WTC11 (cell line): ENCODE measurements around the gene NRDC. TPM values are rescaled to one million over a fixed set of nuclear protein-coding genes. Genes with fewer than 3 reads are reported as not detected.

Experiments used
- ATAC-seq: fragments of 200-7000 bp; cut with Tn5 transposase; 2 replicates; pipeline ENCODE4 v1.10.0; 2021; ENCODE audit warnings: mild to moderate bottlenecking, moderate library complexity
- CTCF ChIA-PET: fragments of 300-600 bp; sonication (Branson Sonifier 250); formaldehyde crosslinking; loops from one replicate; lab custom pipeline; 2021; ENCODE audit warnings: antibody characterized with exemption; lab: Charles Lee
- POLR2A ChIA-PET: fragments of 350-600 bp; sonication (Branson Sonifier 250); formaldehyde crosslinking; loops from one replicate; lab custom pipeline; 2021; ENCODE audit warnings: antibody characterized with exemption; lab: Charles Lee
- DNase-seq: peaks from one replicate; pipeline ENCODE4 v3.0.0; 2021; ENCODE audit warnings: low spot score
- H3K27ac Mint-ChIP-seq: 2 replicates; pipeline ENCODE4 v1.8.0; 2021; ENCODE audit warnings: mixed read lengths
- H3K27me3 Mint-ChIP-seq: 2 replicates; pipeline ENCODE4 v1.8.0; 2021; ENCODE audit warnings: low read depth, mild to moderate bottlenecking, moderate library complexity, mixed read lengths
- H3K36me3 Mint-ChIP-seq: 2 replicates; pipeline ENCODE4 v1.8.0; 2021; ENCODE audit warnings: mixed read lengths
- H3K4me1 Mint-ChIP-seq: 2 replicates; pipeline ENCODE4 v1.8.0; 2022; ENCODE audit warnings: mixed read lengths
- H3K4me3 Mint-ChIP-seq: 2 replicates; pipeline ENCODE4 v1.8.0; 2021; ENCODE audit warnings: mild to moderate bottlenecking, moderate library complexity, mixed read lengths
- H3K9me3 Mint-ChIP-seq: 2 replicates; pipeline ENCODE4 v1.8.0; 2021; ENCODE audit warnings: mixed read lengths
- AR ChIP-seq: fragments of 250-450 bp; sonication (Bioruptor Pico); IDR thresholded peaks from 2 replicates; pipeline ENCODE4 v1.9.0; 2021; ENCODE audit warnings: mild to moderate bottlenecking
- FOXK1 ChIP-seq: sonication (generic); formaldehyde crosslinking; IDR thresholded peaks from 2 replicates; pipeline ENCODE4 v1.8.0; 2022; ENCODE audit warnings: mild to moderate bottlenecking, moderate library complexity, missing genetic modification reagents
- GABPB1 ChIP-seq: sonication (generic); formaldehyde crosslinking; IDR thresholded peaks from 2 replicates; pipeline ENCODE4 v1.8.1; 2023; ENCODE audit warnings: mild to moderate bottlenecking, missing genetic modification reagents
- GRHL2 ChIP-seq: fragments of 250-450 bp; sonication (Bioruptor Pico); IDR thresholded peaks from 2 replicates; pipeline ENCODE4 v1.8.0; 2022; ENCODE audit warnings: mild to moderate bottlenecking, moderate library complexity; ENCODE audit not compliant: insufficient replicate concordance, severe bottlenecking
- JAZF1 ChIP-seq: fragments of 250-450 bp; sonication (Bioruptor Pico); IDR thresholded peaks from 2 replicates; pipeline ENCODE4 v1.9.0; 2021; ENCODE audit warnings: moderate library complexity, mild to moderate bottlenecking, inconsistent platforms
- JUN ChIP-seq: sonication (generic); formaldehyde crosslinking; IDR thresholded peaks from 2 replicates; pipeline ENCODE4 v1.8.0; 2023; ENCODE audit warnings: mild to moderate bottlenecking, missing genetic modification reagents
- MAX ChIP-seq: sonication (generic); formaldehyde crosslinking; IDR thresholded peaks from 2 replicates; pipeline ENCODE4 v1.8.0; 2022; ENCODE audit warnings: mild to moderate bottlenecking, missing genetic modification reagents
- NFE2L1 ChIP-seq: sonication (generic); formaldehyde crosslinking; IDR thresholded peaks from 2 replicates; pipeline ENCODE4 v1.8.1; 2023; ENCODE audit warnings: missing genetic modification reagents
- NR2C2 ChIP-seq: sonication (generic); formaldehyde crosslinking; IDR thresholded peaks from 2 replicates; pipeline ENCODE4 v1.8.0; 2022; ENCODE audit warnings: mild to moderate bottlenecking, missing genetic modification reagents
- PRDM15 ChIP-seq: sonication (generic); formaldehyde crosslinking; IDR thresholded peaks from 2 replicates; pipeline ENCODE4 v1.8.0; 2022; ENCODE audit warnings: missing genetic modification reagents
- TCF7 ChIP-seq: sonication (generic); formaldehyde crosslinking; IDR thresholded peaks from 2 replicates; pipeline ENCODE4 v1.8.0; 2022; ENCODE audit warnings: mild to moderate bottlenecking, low read depth, missing genetic modification reagents, moderate library complexity
- ZMAT4 ChIP-seq: fragments of 250-450 bp; sonication (Bioruptor Pico); IDR thresholded peaks from 2 replicates; pipeline ENCODE4 v1.9.0; 2021; ENCODE audit warnings: mild to moderate bottlenecking
- ZNF219 ChIP-seq: sonication (generic); formaldehyde crosslinking; IDR thresholded peaks from 2 replicates; pipeline ENCODE4 v1.8.0; 2023; ENCODE audit warnings: missing genetic modification reagents, mild to moderate bottlenecking, borderline replicate concordance
- ZNF317 ChIP-seq: sonication (generic); formaldehyde crosslinking; IDR thresholded peaks from 2 replicates; pipeline ENCODE4 v1.8.1; 2023; ENCODE audit warnings: low read depth, mild to moderate bottlenecking, moderate library complexity, missing genetic modification reagents, borderline replicate concordance
- ZNF423 ChIP-seq: fragments of 250-450 bp; sonication (Bioruptor Pico); IDR thresholded peaks from 2 replicates; pipeline ENCODE4 v2.1.2; 2022; ENCODE audit warnings: mild to moderate bottlenecking, moderate library complexity
- total RNA-seq: library from RNA; stranded (reverse); gene quantifications from 3 replicates; pipeline ENCODE4 v1.2.3, GENCODE V29; 2021
- TF ChIP-seq, protein P1 (sequence below): fragments of 200-600 bp; IDR thresholded peaks from 2 replicates; pipeline ENCODE4 v1.8.0; 2022; ENCODE audit warnings: antibody characterized with exemption
- TF ChIP-seq, protein P2 (sequence below): sonication (generic); formaldehyde crosslinking; conservative IDR thresholded peaks from 2 replicates; pipeline ENCODE4 v1.8.1; 2022; ENCODE audit warnings: mild to moderate bottlenecking, missing genetic modification reagents
- TF ChIP-seq, protein P3 (sequence below): sonication (generic); formaldehyde crosslinking; IDR thresholded peaks from 2 replicates; pipeline ENCODE4 v1.8.1; 2023; ENCODE audit warnings: mild to moderate bottlenecking, missing genetic modification reagents
- TF ChIP-seq, protein P4 (sequence below): sonication (generic); formaldehyde crosslinking; IDR thresholded peaks from 2 replicates; pipeline ENCODE4 v1.8.1; 2023; ENCODE audit warnings: mild to moderate bottlenecking, moderate library complexity, missing genetic modification reagents
- TF ChIP-seq, protein P5 (sequence below): sonication (generic); formaldehyde crosslinking; IDR thresholded peaks from 2 replicates; pipeline ENCODE4 v1.8.0; 2023; ENCODE audit warnings: mild to moderate bottlenecking, missing genetic modification reagents

The NRDC gene
- total RNA-seq, 1 experiment from 2014 or later, result 201 TPM

DNA sequence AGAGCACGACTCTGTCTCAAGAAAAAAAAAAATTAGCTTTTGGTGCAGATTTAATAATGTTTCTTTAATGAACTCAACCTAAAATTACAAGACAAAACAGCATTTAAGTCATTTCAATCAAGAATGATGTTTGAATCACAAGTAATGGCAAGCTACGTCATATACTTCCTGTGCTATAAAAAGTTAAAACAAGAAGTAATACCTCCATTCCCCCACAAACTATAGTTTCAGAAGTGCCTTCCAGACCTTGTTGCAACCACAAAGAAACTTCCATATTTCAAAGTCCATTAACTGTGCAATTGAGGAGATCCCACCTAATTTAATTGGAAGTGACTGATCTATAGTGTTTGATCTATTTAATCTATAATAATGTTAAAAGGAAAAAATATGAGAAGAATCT lies 15.1 kb downstream of the NRDC start:
- ChIA-PET CTCF (no interaction called here), POLR2A (no interaction called here)
- no peak for TF ChIP-seq ZMAT4 (CRISPR knock-in tag)
- TF ChIP-seq JUN (CRISPR knock-in tag), result no peak
- TF ChIP-seq, protein P1, sequence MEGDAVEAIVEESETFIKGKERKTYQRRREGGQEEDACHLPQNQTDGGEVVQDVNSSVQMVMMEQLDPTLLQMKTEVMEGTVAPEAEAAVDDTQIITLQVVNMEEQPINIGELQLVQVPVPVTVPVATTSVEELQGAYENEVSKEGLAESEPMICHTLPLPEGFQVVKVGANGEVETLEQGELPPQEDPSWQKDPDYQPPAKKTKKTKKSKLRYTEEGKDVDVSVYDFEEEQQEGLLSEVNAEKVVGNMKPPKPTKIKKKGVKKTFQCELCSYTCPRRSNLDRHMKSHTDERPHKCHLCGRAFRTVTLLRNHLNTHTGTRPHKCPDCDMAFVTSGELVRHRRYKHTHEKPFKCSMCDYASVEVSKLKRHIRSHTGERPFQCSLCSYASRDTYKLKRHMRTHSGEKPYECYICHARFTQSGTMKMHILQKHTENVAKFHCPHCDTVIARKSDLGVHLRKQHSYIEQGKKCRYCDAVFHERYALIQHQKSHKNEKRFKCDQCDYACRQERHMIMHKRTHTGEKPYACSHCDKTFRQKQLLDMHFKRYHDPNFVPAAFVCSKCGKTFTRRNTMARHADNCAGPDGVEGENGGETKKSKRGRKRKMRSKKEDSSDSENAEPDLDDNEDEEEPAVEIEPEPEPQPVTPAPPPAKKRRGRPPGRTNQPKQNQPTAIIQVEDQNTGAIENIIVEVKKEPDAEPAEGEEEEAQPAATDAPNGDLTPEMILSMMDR, result no peak
- TF ChIP-seq ZNF317, result no peak
- TF ChIP-seq NR2C2 (CRISPR knock-in tag), result no peak
- TF ChIP-seq, protein P2, sequence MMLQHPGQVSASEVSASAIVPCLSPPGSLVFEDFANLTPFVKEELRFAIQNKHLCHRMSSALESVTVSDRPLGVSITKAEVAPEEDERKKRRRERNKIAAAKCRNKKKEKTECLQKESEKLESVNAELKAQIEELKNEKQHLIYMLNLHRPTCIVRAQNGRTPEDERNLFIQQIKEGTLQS (CRISPR knock-in tag), result no peak
- no peak for TF ChIP-seq ZNF219 (CRISPR knock-in tag)
- no peak for TF ChIP-seq NFE2L1
- TF ChIP-seq GRHL2 (CRISPR knock-in tag), result no peak
- no peak for TF ChIP-seq AR
- TF ChIP-seq, protein P3, sequence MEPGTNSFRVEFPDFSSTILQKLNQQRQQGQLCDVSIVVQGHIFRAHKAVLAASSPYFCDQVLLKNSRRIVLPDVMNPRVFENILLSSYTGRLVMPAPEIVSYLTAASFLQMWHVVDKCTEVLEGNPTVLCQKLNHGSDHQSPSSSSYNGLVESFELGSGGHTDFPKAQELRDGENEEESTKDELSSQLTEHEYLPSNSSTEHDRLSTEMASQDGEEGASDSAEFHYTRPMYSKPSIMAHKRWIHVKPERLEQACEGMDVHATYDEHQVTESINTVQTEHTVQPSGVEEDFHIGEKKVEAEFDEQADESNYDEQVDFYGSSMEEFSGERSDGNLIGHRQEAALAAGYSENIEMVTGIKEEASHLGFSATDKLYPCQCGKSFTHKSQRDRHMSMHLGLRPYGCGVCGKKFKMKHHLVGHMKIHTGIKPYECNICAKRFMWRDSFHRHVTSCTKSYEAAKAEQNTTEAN (CRISPR knock-in tag), result no peak
- TF ChIP-seq PRDM15 (CRISPR knock-in tag), result no peak
- TF ChIP-seq ZNF423 (CRISPR knock-in tag), result no peak
- TF ChIP-seq, protein P4, sequence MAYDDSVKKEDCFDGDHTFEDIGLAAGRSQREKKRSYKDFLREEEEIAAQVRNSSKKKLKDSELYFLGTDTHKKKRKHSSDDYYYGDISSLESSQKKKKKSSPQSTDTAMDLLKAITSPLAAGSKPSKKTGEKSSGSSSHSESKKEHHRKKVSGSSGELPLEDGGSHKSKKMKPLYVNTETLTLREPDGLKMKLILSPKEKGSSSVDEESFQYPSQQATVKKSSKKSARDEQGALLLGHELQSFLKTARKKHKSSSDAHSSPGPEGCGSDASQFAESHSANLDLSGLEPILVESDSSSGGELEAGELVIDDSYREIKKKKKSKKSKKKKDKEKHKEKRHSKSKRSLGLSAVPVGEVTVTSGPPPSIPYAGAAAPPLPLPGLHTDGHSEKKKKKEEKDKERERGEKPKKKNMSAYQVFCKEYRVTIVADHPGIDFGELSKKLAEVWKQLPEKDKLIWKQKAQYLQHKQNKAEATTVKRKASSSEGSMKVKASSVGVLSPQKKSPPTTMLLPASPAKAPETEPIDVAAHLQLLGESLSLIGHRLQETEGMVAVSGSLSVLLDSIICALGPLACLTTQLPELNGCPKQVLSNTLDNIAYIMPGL (CRISPR knock-in tag), result no peak
- no peak for TF ChIP-seq FOXK1 (CRISPR knock-in tag)
- no peak for TF ChIP-seq JAZF1 (CRISPR knock-in tag)
- TF ChIP-seq, protein P5, sequence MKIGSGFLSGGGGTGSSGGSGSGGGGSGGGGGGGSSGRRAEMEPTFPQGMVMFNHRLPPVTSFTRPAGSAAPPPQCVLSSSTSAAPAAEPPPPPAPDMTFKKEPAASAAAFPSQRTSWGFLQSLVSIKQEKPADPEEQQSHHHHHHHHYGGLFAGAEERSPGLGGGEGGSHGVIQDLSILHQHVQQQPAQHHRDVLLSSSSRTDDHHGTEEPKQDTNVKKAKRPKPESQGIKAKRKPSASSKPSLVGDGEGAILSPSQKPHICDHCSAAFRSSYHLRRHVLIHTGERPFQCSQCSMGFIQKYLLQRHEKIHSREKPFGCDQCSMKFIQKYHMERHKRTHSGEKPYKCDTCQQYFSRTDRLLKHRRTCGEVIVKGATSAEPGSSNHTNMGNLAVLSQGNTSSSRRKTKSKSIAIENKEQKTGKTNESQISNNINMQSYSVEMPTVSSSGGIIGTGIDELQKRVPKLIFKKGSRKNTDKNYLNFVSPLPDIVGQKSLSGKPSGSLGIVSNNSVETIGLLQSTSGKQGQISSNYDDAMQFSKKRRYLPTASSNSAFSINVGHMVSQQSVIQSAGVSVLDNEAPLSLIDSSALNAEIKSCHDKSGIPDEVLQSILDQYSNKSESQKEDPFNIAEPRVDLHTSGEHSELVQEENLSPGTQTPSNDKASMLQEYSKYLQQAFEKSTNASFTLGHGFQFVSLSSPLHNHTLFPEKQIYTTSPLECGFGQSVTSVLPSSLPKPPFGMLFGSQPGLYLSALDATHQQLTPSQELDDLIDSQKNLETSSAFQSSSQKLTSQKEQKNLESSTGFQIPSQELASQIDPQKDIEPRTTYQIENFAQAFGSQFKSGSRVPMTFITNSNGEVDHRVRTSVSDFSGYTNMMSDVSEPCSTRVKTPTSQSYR, result no peak
- no peak for TF ChIP-seq MAX
- TF ChIP-seq TCF7 (CRISPR knock-in tag), result no peak
- TF ChIP-seq GABPB1, result no peak
- peaks cover 30% of the 10 kb centered on the region for H3K4me1 Mint-ChIP-seq
- DNase-seq, result no peak
- no peaks in the 10 kb centered on the region; the same call in 1 of the 2 replicates for H3K36me3 Mint-ChIP-seq
- no peak overlapping the region for H3K27ac Mint-ChIP-seq
- no peaks in the 10 kb centered on the region for H3K27me3 Mint-ChIP-seq
- H3K4me3 Mint-ChIP-seq, result no peak overlapping the region
- H3K9me3 Mint-ChIP-seq, result no peaks in the 10 kb centered on the region
- ATAC-seq, result no peak
